Keratinocyte (primary cell): ENCODE data around the gene ATXN7L3. TPM values are rescaled to one million over a fixed set of nuclear protein-coding genes. Genes with fewer than 3 reads are reported as not detected.

ENCODE experiments used
- DNase-seq: peaks from one replicate; pipeline ENCODE4 v3.0.0-alpha.2; 2011; ENCODE audit warnings: low read depth, missing footprints, low spot score
- FAIRE-seq: peaks from 2 replicates; lab custom pipeline; 2011; peaks lifted over from hg19 to GRCh38; lab: Jason Lieb, UNC
- H2AFZ ChIP-seq: 2 replicates; pipeline ENCODE4 v1.6.0; 2012; ENCODE audit warnings: low read length, control low read depth, inconsistent platforms; ENCODE audit not compliant: control insufficient read depth
- H3K27ac ChIP-seq: 2 replicates; pipeline ENCODE4 v1.5.1; 2011; ENCODE audit warnings: low read length; ENCODE audit not compliant: control insufficient read depth, insufficient read depth
- H3K27me3 ChIP-seq: 3 replicates; pipeline ENCODE4 v1.6.0; 2011; ENCODE audit warnings: low read length; ENCODE audit not compliant: control insufficient read depth, insufficient read depth; ENCODE audit errors: extremely low read depth
- H3K36me3 ChIP-seq, 2 experiments: 2 replicates in 1 of 2; 3 replicates in 1 of 2; pipeline ENCODE4 v1.5.1; 2011; ENCODE audit warnings: low read length in 2 of 2, mild to moderate bottlenecking in 1 of 2; ENCODE audit not compliant: control insufficient read depth in 2 of 2, insufficient read depth in 2 of 2; ENCODE audit errors: extremely low read depth in 1 of 2
- H3K4me1 ChIP-seq: 3 replicates; pipeline ENCODE4 v1.5.1; 2011; ENCODE audit warnings: low read length; ENCODE audit not compliant: control insufficient read depth, insufficient read depth; ENCODE audit errors: extremely low read depth
- H3K4me2 ChIP-seq: 3 replicates; pipeline ENCODE4 v1.6.0; 2011; ENCODE audit warnings: low read depth, low read length; ENCODE audit not compliant: control insufficient read depth, insufficient read depth; ENCODE audit errors: extremely low read depth
- H3K4me3 ChIP-seq, 3 experiments: fragments of 200-600 bp in 1 of 3; sonication (generic) in 1 of 3; 2 replicates in 2 of 3; 3 replicates in 1 of 3; pipeline ENCODE4 v1.5.1; 2011 to 2016; ENCODE audit warnings: low read length in 3 of 3, mild to moderate bottlenecking in 3 of 3, control low read depth in 2 of 3, inconsistent platforms in 1 of 3, low read depth in 1 of 3, mixed read lengths in 1 of 3, mixed run types in 1 of 3, moderate library complexity in 1 of 3; ENCODE audit not compliant: control insufficient read depth in 2 of 3, insufficient read depth in 2 of 3; ENCODE audit errors: extremely low read depth in 1 of 3
- H3K79me2 ChIP-seq: 2 replicates; pipeline ENCODE4 v1.6.0; 2012; ENCODE audit warnings: low read length; ENCODE audit not compliant: control insufficient read depth, insufficient read depth
- H3K9ac ChIP-seq: 3 replicates; pipeline ENCODE4 v1.6.0; 2011; ENCODE audit warnings: low read length; ENCODE audit not compliant: control insufficient read depth, insufficient read depth; ENCODE audit errors: extremely low read depth
- H3K9me1 ChIP-seq: 3 replicates; pipeline ENCODE4 v1.6.0; 2011; ENCODE audit warnings: low read length; ENCODE audit not compliant: control insufficient read depth, insufficient read depth; ENCODE audit errors: extremely low read depth
- H3K9me3 ChIP-seq: 2 replicates; pipeline ENCODE4 v1.5.1; 2012; ENCODE audit warnings: low read depth, low read length; ENCODE audit not compliant: control insufficient read depth
- H4K20me1 ChIP-seq: 3 replicates; pipeline ENCODE4 v1.6.0; 2011; ENCODE audit warnings: low read length; ENCODE audit not compliant: control insufficient read depth, insufficient read depth; ENCODE audit errors: extremely low read depth
- EZH2 ChIP-seq: IDR thresholded peaks from one replicate; pipeline ENCODE4 v1.6.1; 2012; ENCODE audit warnings: inconsistent platforms, mild to moderate bottlenecking, low read length, moderate library complexity
- dilution Hi-C: fragments of 300-500 bp; cut with MboI; formaldehyde crosslinking; loops from one replicate; pipeline ENCODE4 v1.7.0; 2020; ENCODE audit warnings: low sequenced_read_pairs; ENCODE audit not compliant: extremely low pct_ligation_motif_present
- polyA plus RNA-seq, 5 experiments: library from polyadenylated mRNA; depleted of rRNA in 3 of 5; stranded (reverse) in 3 of 5; stranded (forward) in 1 of 5; unstranded in 1 of 5; fragments of >200 nt; gene quantifications; 1 replicate in 1 of 5; 2 replicates in 3 of 5; 3 replicates in 1 of 5; pipeline versions ENCODE4 v1.2.1 to v1.2.3, GENCODE V29; 2011 to 2012; ENCODE audit warnings: missing spikeins in 2 of 5, low read depth in 1 of 5, low replicate concordance in 1 of 5
- TF ChIP-seq, protein P1 (sequence below), 3 experiments: IDR thresholded peaks in 1 of 3; conservative IDR thresholded peaks in 1 of 3; optimal IDR thresholded peaks in 1 of 3; 2 replicates in 2 of 3; 3 replicates in 1 of 3; pipeline versions ENCODE3 to v1.5.1; 2011; ENCODE audit warnings: low read length in 3 of 3, mild to moderate bottlenecking in 3 of 3, moderate library complexity in 2 of 3, control low read depth in 1 of 3, inconsistent platforms in 1 of 3; ENCODE audit not compliant: insufficient read depth in 2 of 3; ENCODE audit errors: extremely low read depth in 1 of 3

Gene ATXN7L3
- polyA plus RNA-seq, 1 donor (not counting 4 experiments of a cell fraction or from before 2014, with no cell fraction given), result 32.8 TPM

DNA sequence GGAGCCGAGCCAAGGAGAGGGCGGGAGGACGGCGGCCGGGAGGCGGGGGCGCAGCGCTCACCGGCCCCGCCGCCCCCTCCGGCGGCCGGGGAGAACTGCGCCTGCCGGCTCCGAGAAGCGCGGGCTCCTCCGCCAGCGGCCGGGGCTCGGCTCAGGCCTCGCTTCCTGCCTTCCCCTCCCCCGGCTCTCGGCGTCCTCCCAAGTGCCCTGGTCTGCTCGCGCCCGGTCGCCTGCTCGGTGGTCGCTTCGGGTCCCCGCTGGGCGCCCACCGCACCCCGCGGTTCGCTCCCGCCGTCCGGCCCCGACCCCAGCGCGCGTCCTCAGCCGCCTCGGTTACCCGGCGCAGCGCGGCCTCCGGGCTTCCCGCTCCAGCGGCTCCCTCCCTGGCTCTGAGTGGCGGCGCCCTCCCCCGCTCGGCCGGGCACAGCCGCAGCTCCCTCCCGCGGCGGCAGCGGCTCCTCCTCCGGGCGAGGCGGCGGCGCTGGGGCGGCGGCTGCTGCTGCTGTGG is 19.5 kb upstream of the ATXN7L3 start:
- no peak overlapping the region for H3K4me2 ChIP-seq
- DNase-seq (no peak), FAIRE-seq (no peak)
- peaks cover 24% of the 10 kb centered on the region for H3K79me2 ChIP-seq
- peaks cover 34% of the 10 kb centered on the region for H3K4me1 ChIP-seq
- H3K9ac ChIP-seq, result peak overlapping the region; percentile 81
- no peak for TF ChIP-seq EZH2
- TF ChIP-seq, protein P1, sequence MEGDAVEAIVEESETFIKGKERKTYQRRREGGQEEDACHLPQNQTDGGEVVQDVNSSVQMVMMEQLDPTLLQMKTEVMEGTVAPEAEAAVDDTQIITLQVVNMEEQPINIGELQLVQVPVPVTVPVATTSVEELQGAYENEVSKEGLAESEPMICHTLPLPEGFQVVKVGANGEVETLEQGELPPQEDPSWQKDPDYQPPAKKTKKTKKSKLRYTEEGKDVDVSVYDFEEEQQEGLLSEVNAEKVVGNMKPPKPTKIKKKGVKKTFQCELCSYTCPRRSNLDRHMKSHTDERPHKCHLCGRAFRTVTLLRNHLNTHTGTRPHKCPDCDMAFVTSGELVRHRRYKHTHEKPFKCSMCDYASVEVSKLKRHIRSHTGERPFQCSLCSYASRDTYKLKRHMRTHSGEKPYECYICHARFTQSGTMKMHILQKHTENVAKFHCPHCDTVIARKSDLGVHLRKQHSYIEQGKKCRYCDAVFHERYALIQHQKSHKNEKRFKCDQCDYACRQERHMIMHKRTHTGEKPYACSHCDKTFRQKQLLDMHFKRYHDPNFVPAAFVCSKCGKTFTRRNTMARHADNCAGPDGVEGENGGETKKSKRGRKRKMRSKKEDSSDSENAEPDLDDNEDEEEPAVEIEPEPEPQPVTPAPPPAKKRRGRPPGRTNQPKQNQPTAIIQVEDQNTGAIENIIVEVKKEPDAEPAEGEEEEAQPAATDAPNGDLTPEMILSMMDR (optimal IDR thresholded peaks at IDR 0.05 in 1 of 3, IDR thresholded peaks at IDR 0.05 in 1 of 3, conservative IDR thresholded peaks at IDR 0.05 in 1 of 3; ENCODE audit: extremely low read depth in 1 of 3, insufficient read depth in 2 of 3, low read length in 3 of 3), result peak in 2 of 3 experiments; percentile 34 to 49
- H3K36me3 ChIP-seq, result peaks cover 22 to 28% of the 10 kb centered on the region in 2 experiments
- no peaks in the 10 kb centered on the region for H3K9me3 ChIP-seq
- no peak overlapping the region for H2AFZ ChIP-seq
- H4K20me1 ChIP-seq, result no peaks in the 10 kb centered on the region
- no peaks in the 10 kb centered on the region for H3K9me1 ChIP-seq
- peak overlapping the region; percentile 66 for H3K27ac ChIP-seq
- H3K4me3 ChIP-seq, result peak overlapping the region; percentile 67 to 94 (median 89)
- H3K27me3 ChIP-seq, result no peaks in the 10 kb centered on the region
- dilution Hi-C loops, result no loop called here

DNA sequence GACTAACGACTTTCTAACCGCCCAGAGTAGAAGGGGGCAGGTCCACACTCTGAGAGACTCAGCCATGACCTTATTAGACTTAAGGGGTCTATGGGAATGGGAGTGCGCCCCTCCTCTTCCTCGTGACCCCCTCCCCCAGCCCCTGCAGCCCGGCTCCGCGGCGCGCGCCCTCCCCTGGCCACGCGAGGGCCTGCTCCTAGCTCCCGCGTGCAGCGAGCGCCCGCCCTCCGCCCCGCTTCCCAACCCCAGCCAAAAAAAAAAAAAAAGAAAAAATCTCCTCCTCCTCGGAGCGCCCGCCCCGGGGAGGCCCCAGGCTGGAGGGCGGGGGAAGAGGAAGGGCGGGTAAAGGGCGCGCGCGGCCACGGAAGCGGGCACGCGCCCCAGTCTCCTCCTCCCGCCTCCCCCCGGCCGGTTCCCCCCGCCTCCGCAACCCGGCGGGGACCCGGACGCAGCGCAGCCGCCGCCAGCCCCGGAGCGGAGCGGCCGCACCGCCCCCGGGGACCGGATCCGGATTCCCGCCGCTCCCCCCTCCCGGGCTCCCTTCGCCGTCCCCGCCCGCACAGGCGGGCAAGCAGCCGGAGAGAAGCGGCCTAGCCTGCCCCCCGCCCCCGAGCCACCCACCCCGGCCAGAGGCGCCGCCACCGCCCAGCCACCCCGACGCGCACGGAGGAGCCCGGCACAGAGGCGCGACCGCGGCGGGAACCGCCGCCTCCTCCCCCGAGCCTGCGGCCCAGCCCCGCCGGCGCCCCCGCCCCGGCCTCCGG is 18.8 kb upstream of the ATXN7L3 start:
- peak overlapping the region; percentile 81 for H3K9ac ChIP-seq
- dilution Hi-C loops, result no loop called here
- no peaks in the 10 kb centered on the region for H4K20me1 ChIP-seq
- H3K36me3 ChIP-seq, result peaks cover 27 to 28% of the 10 kb centered on the region in 2 experiments
- peak overlapping the region; percentile 69 for H3K27ac ChIP-seq
- H3K4me3 ChIP-seq, result peak overlapping the region; percentile 87 to 94 (median 89)
- no peak for DNase-seq
- peaks cover 32% of the 10 kb centered on the region for H3K4me1 ChIP-seq
- H3K9me3 ChIP-seq, result no peaks in the 10 kb centered on the region
- no peaks in the 10 kb centered on the region for H3K27me3 ChIP-seq
- peak overlapping the region; percentile 96 for H3K4me2 ChIP-seq
- FAIRE-seq, result no peak
- H2AFZ ChIP-seq, result peak overlapping the region; percentile 40
- TF ChIP-seq, protein P1 (optimal IDR thresholded peaks at IDR 0.05 in 1 of 3, IDR thresholded peaks at IDR 0.05 in 1 of 3, conservative IDR thresholded peaks at IDR 0.05 in 1 of 3; ENCODE audit: extremely low read depth in 1 of 3, insufficient read depth in 2 of 3, low read length in 3 of 3), result peak in 2 of 3 experiments; percentile 61 to 71
- TF ChIP-seq EZH2, result no peak
- H3K9me1 ChIP-seq, result no peaks in the 10 kb centered on the region
- H3K79me2 ChIP-seq, result peaks cover 24% of the 10 kb centered on the region
